Kasumi-1 (cell line): ENCODE results near the gene LGR6.

ENCODE experiments used
- DNase-seq, 2 experiments: peaks; one replicate each; lab custom pipeline; 2025; lab: John Stamatoyannopoulos, UW

Gene LGR6

GRCh38 chr1:202264726-202265125 is 71.1 kb downstream of the LGR6 start:
- no peak for DNase-seq

- no peak for DNase-seq
Measured at GRCh38 chr1:202266061-202266765, 72.6 kb downstream of the LGR6 start.

DNA sequence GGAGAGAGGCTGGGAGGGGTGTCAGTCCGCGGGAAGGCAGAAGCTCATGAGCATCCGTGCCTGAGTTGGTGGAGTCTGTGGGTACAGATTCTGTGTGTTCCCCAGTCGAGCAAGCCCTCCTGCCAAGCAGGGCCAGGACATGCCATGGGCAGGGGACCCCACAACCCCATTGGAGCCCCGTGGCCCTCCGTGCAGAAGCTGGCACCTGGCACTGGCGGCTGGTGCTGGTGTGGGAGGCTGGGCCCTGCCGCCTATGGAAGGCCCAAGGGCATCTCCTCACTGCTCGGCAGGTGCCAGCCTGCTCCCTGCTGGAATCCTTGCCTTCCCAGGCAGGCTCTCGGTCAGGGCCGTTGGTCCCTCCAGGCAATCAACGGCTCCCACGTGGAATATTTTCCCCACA is 74.4 kb downstream of the LGR6 start:
- DNase-seq = no peak

DNA sequence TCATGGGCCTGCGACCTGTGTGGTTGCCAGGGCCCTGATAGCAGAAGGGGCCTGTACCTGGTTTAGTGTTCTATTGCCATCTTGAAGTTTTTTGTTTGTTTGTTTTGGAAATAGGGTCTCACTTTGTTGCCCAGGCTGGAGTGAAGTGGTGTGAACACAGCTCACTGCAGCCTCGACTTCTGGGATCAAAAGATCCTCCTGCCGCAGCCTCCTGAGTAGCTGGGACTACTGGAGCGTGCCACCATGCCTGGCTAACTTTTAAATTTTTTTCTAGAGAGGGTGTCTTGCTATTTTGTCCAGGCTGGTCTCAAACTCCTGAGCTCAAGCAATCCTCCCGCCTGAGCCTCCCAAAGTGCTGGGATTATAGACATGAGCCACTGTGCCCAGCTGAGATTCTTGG is 75.2 kb downstream of the LGR6 start:
- DNase-seq = no peak

- DNase-seq = no peak
Measured at GRCh38 chr1:202270871-202271326, 77.3 kb downstream of the LGR6 start.

DNA sequence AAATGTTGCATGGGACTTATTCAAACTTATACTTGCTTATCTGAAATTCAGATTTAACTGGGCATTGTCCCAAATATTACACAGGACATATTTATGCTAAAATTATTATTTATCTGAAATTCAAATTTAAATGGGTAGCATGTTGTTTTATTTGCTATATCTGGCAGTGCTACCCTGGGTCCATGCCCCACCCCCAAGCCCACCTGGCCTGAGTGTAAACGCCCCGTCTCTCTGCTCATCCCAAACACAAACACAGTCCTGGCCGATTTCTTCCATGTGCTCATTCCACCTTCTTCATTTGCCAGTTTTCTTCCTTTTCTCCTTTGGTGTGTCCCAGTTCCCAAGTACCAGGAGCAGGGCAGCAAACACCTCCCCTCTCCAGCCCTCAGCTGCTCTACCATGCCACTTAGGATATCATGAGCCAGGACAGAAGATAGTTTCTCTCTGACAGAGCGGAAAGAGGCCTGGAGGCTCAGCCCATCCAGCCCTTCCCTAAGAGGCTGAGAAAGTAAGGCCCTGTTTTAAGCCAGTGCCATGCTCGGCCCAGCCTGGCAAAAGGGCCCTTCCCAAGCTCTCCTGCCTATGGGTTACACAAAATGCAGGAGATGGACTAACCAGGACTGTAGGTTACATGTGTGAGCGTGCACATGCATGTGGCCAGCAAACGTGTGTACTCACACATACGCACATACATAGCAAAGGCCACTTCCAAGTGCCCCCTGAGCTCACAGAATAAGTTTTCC is 78.7 kb downstream of the LGR6 start:
- DNase-seq = no peak

DNA sequence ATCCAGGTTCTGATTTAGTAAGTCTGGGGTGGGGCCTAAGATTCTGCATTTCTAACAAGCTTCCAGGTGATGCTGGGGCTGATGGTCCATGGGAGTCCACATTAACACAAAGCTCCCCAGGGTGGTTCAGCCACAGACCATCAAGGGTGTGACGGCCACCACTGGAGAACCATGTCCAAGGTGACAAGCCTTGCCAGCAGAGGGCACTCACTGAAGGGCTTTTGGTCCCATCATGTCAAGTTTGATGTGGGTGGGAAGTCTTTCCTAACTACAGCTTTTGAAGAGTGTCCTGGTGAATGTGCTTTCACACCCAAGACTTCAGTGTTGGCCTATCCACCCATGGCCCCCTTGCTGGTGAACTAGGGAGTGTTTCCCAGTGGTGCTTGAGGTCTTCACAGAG is 81.0 kb downstream of the LGR6 start:
- DNase-seq = peak; percentile 5 to 8

- no peak for DNase-seq
Measured at GRCh38 chr1:202275061-202275770, 81.6 kb downstream of the LGR6 start.

DNA sequence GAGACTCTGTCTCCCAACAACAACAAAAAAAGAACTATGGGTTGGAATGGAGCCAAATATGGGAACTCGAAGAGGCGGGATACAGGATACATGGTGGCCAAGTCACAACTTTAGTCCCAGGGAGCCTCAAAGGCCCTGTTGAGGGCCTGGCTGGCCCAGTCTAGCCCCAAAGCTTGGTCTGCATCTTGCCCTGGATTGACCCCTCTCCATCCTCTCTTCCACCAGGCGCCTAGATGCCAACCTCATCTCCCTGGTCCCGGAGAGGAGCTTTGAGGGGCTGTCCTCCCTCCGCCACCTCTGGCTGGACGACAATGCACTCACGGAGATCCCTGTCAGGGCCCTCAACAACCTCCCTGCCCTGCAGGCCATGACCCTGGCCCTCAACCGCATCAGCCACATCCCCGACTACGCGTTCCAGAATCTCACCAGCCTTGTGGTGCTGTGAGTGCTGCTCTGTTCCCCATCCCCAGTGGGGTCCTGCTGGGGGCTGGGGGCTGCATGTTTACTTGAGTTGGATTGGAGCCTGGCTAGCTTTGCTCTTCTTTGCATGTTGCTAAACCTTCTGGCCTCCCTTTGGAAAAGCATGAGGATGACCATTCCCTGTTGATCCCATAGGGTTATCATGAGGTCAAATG is 82.6 kb downstream of the LGR6 start:
- DNase-seq = no peak

- no peak for DNase-seq
Measured at GRCh38 chr1:202276920-202277319, 83.3 kb downstream of the LGR6 start.

DNA sequence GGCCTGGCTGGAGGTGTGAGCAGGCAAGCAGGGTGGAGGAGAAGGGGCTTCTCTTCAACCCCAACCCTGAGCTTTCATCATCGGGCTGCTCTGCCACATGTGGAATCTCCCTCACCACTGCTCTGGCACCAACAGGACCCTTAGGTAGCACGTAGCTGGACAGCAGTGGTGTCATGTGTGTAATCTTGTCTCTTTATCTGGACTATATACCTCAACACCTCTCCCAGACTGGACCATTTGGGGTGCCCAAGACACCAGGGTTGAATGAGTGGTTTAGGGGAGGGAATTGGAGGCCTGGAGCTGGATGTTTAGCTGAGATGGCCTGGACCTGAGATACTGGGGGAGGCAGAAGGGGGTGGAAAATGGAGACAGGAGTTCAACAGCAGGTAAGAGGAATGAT is 85.2 kb downstream of the LGR6 start:
- no peak for DNase-seq

DNA sequence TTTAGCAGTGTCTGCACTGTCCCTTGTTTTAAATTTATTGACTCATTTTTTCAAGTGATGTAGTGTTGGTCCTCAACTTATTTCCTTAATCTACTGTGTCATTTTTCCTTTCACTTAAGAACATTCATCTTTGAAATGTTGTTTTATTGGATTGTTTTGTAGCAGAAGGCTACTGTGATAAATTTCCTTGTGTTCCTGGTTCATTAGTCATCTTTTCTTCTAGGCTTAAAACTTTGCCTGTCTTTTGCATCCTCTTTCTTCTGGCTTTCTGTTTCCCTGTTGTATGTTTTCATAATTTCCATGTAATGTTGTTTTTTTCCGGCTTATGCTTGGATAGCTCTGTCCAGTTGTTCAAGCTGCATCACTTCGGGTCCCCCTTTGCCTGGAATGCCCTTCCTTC is 86.2 kb downstream of the LGR6 start:
- DNase-seq = no peak

DNA sequence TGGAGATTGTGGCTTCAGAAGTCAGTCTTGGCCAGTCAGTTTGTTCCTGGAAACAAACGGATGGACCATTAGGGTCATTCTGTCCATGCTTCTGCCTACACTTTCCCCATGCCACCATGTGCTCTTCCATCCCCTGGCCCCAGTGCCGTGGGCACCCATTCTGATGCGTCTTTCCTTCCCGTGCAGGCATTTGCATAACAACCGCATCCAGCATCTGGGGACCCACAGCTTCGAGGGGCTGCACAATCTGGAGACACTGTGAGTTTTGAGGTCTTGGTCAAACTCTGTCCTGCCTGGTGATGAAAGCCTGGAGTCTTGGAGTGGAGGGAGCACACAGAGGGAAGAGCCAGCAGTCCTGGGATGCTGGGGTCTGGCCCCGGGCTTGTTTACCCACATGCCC is 87.0 kb downstream of the LGR6 start:
- DNase-seq = no peak

DNA sequence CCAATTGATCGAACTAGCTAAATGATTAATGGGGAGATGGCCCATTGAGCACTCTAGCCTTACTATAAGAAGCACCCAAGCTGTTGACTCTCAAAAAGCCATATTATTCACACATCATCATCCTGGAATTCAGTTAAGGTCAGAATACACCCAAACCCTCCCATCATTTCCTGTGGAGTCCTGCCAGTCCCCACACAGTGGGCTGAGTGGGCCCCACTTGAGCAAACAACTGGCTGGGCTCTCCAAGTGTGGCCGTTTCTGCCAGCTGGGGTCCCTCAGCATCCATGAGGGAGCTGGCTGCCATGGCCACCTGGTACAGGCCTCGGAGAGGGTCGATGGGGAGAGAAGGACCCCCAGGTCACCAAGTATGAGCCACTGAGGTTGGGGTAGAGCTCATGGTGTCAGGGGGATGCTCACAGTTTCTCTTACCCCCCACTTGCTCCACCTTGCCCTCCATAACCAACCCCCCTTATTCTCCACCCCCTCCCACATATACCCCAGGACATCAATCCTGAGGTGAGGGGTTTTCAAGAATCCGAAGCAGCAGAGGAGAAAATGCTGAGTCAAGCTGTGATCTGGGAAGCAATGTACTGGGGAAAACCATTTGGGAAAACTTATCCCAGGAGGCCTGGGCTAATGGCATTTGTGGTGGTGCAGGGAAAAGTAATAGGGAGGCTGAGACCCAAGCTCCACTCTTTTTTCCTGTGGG is 87.9 kb downstream of the LGR6 start:
- no peak for DNase-seq

GRCh38 chr1:202282025-202282371 is 88.4 kb downstream of the LGR6 start:
- DNase-seq = no peak

GRCh38 chr1:202282596-202283283 is 89.1 kb downstream of the LGR6 start:
- no peak for DNase-seq

DNA sequence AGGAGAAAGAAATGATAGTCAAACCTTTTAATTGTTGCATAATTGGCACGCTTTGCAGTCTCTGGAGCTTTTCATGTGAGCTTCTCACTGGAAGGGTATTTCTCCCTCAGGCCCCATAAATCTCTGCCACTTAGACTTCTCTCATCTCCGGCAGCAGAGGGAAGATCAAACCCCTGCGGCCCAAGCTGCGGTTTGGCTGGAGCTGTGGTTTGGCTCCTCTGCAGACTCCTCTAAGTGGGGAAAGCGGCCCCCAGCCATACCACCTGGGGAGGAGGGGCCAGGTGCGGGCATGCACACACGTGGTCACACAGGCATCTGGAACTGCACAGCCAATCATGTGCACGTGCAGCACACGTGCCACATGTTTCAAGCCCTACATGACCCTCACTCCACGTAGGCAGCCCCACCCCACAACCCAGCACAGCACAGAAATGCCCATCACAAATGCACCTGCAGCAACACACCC is 89.8 kb downstream of the LGR6 start:
- no peak for DNase-seq

- no peak for DNase-seq
Measured at GRCh38 chr1:202283991-202284390, 90.4 kb downstream of the LGR6 start.

DNA sequence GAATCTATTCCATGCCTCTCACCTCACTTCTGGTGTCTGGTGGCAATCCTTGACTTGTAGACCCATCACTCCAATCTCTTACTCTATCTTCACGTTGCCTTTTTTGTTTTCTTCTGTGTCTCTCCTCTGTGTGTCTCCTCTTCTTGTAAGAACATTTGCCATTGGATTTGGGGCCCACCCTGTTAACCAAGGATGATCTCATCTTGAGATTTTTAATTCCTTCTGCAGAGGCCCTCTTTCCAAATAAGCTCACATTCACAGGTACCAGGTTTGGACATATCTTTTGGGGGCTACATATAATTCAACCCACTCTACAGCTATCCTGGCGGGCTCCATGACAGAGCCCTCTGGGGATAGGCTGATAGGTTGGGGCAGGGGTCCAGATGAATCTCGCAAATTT is 92.3 kb downstream of the LGR6 start:
- no peak for DNase-seq

DNA sequence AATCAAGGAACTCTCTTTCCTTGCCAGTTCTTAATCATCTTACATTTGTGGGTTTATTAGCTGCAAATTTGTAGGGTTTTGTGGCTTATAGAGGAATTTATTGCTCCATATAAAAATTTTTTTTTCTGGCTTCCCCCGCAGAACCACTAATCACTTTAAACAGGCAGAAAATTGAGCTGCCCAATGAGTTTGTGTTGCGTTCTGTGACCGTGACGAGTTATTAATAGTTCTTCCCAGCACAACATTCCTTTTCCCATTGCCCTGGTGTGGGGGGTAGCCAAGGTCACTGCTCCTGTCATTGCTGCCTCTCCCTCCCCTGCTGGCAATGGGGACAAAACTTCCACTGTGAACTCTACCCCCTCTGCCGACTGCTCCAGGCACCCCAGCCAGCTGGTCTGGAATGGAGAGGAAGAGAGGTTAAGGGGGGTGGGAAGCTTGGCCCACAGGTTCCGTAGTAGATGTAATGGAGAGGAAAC is 93.1 kb downstream of the LGR6 start:
- DNase-seq = no peak

GRCh38 chr1:202287196-202287595 is 93.6 kb downstream of the LGR6 start:
- no peak for DNase-seq
